ENCODE data around the gene KHDRBS2.

KHDRBS2 gene

GRCh38 chr6:62174548-62174947 lies 111.5 kb downstream of the KHDRBS2 start:
- DNase-seq: no peak

- no peak for DNase-seq
Measured at GRCh38 chr6:62167736-62168135, 118.3 kb downstream of the KHDRBS2 start.

GRCh38 chr6:62162858-62163257 lies 123.2 kb downstream of the KHDRBS2 start:
- no peak for DNase-seq

GRCh38 chr6:62152796-62153195 lies 133.2 kb downstream of the KHDRBS2 start:
- DNase-seq: no peak

- peak in 1 of 5 donors; percentile 1 for DNase-seq
Measured at GRCh38 chr6:62150048-62150663, 135.9 kb downstream of the KHDRBS2 start.

GRCh38 chr6:62146954-62147853 lies 138.8 kb downstream of the KHDRBS2 start:
- DNase-seq: no peak

- DNase-seq: no peak
Measured at GRCh38 chr6:62129127-62129526, 156.9 kb downstream of the KHDRBS2 start.

- DNase-seq: no peak
Measured at GRCh38 chr6:62119401-62119800, 166.6 kb downstream of the KHDRBS2 start.

GRCh38 chr6:62103186-62103859 lies 182.7 kb downstream of the KHDRBS2 start:
- no peak for DNase-seq

GRCh38 chr6:62102387-62102786 lies 183.6 kb downstream of the KHDRBS2 start:
- DNase-seq: no peak

- no peak for DNase-seq
Measured at GRCh38 chr6:62090442-62091229, 195.4 kb downstream of the KHDRBS2 start.

GRCh38 chr6:62089781-62090180 lies 196.2 kb downstream of the KHDRBS2 start:
- DNase-seq: no peak

GRCh38 chr6:62086047-62086446 lies 200.0 kb downstream of the KHDRBS2 start:
- no peak for DNase-seq

GRCh38 chr6:62075869-62076268 lies 210.2 kb downstream of the KHDRBS2 start:
- no peak for DNase-seq

- DNase-seq: no peak
Measured at GRCh38 chr6:62059901-62060300, 226.1 kb downstream of the KHDRBS2 start.

- no peak for DNase-seq
Measured at GRCh38 chr6:62057300-62057699, 228.7 kb downstream of the KHDRBS2 start.

GRCh38 chr6:62045502-62045901 lies 240.5 kb downstream of the KHDRBS2 start:
- DNase-seq: no peak

- no peak for DNase-seq
Measured at GRCh38 chr6:62043084-62043483, 242.9 kb downstream of the KHDRBS2 start.

GRCh38 chr6:62042429-62042828 lies 243.6 kb downstream of the KHDRBS2 start:
- DNase-seq: no peak

- no peak for DNase-seq
Measured at GRCh38 chr6:62039605-62040004, 246.4 kb downstream of the KHDRBS2 start.

GRCh38 chr6:62037445-62037844 lies 248.6 kb downstream of the KHDRBS2 start:
- DNase-seq: no peak

GRCh38 chr6:62035952-62036351 lies 250.1 kb downstream of the KHDRBS2 start:
- DNase-seq: no peak

GRCh38 chr6:62013719-62014118 lies 272.3 kb downstream of the KHDRBS2 start:
- no peak for DNase-seq
